Measurements from ENCODE around the gene SACM1L.
A peak's percentile ranks its signal among the peaks of the same experiment; 100 is the strongest.

The SACM1L gene

GRCh38 chr3:45646051-45646585 is 43.1 kb upstream of the SACM1L start:
- TF ChIP-seq EZH2 (IDR thresholded peaks at IDR 0.05) (no peak), POLR2AphosphoS5 (IDR thresholded peaks at IDR 0.05; ENCODE audit: borderline replicate concordance, low read depth, low read length) (no peak), FOXP2 (optimal IDR thresholded peaks at IDR 0.05; ENCODE audit: control extremely low read depth, extremely low read length, insufficient read depth) (no peak)
- no peak overlapping the region for H3K4me3 ChIP-seq
- H3K9ac ChIP-seq (ENCODE audit: insufficient read length), result no peak overlapping the region
- H3K27ac ChIP-seq, result no peak overlapping the region
- no peak for DNase-seq (ENCODE audit: low read depth, low spot score)
- no peaks in the 10 kb centered on the region for H3K9me3 ChIP-seq (ENCODE audit: low read depth, low read length)
- H3K36me3 ChIP-seq (ENCODE audit: insufficient read depth, low read length), result no peaks in the 10 kb centered on the region

- no peak for DNase-seq (ENCODE audit: low read depth, low spot score)
- Histone ChIP-seq H3K4me3 (no peak overlapping the region), H3K36me3 (ENCODE audit: insufficient read depth, low read length) (no peaks in the 10 kb centered on the region), H3K27ac (no peak overlapping the region), H3K9ac (ENCODE audit: insufficient read length) (no peak overlapping the region), H3K9me3 (ENCODE audit: low read depth, low read length) (no peaks in the 10 kb centered on the region)
- no peak for TF ChIP-seq EZH2 (IDR thresholded peaks at IDR 0.05)
- TF ChIP-seq POLR2AphosphoS5 (IDR thresholded peaks at IDR 0.05; ENCODE audit: borderline replicate concordance, low read depth, low read length), result no peak
- TF ChIP-seq FOXP2 (optimal IDR thresholded peaks at IDR 0.05; ENCODE audit: control extremely low read depth, extremely low read length, insufficient read depth), result no peak
These were observed 42.0 kb upstream of the SACM1L start for GRCh38 chr3:45647148-45647619.

GRCh38 chr3:45653205-45653604 is 36.0 kb upstream of the SACM1L start:
- no peak for DNase-seq (ENCODE audit: low read depth, low spot score)
- no peak overlapping the region for H3K9ac ChIP-seq (ENCODE audit: insufficient read length)
- no peaks in the 10 kb centered on the region for H3K9me3 ChIP-seq (ENCODE audit: low read depth, low read length)
- no peaks in the 10 kb centered on the region for H3K36me3 ChIP-seq (ENCODE audit: insufficient read depth, low read length)
- H3K4me3 ChIP-seq, result no peak overlapping the region
- TF ChIP-seq EZH2 (IDR thresholded peaks at IDR 0.05) (no peak), FOXP2 (optimal IDR thresholded peaks at IDR 0.05; ENCODE audit: control extremely low read depth, extremely low read length, insufficient read depth) (no peak), POLR2AphosphoS5 (IDR thresholded peaks at IDR 0.05; ENCODE audit: borderline replicate concordance, low read depth, low read length) (no peak)
- H3K27ac ChIP-seq, result no peak overlapping the region

GRCh38 chr3:45654397-45654944 is 34.7 kb upstream of the SACM1L start:
- Histone ChIP-seq H3K9me3 (ENCODE audit: low read depth, low read length) (no peaks in the 10 kb centered on the region), H3K4me3 (no peak overlapping the region), H3K27ac (no peak overlapping the region), H3K9ac (ENCODE audit: insufficient read length) (no peak overlapping the region), H3K36me3 (ENCODE audit: insufficient read depth, low read length) (no peaks in the 10 kb centered on the region)
- DNase-seq (ENCODE audit: low read depth, low spot score), result no peak
- TF ChIP-seq POLR2AphosphoS5 (IDR thresholded peaks at IDR 0.05; ENCODE audit: borderline replicate concordance, low read depth, low read length), result no peak
- TF ChIP-seq EZH2 (IDR thresholded peaks at IDR 0.05), result no peak
- no peak for TF ChIP-seq FOXP2 (optimal IDR thresholded peaks at IDR 0.05; ENCODE audit: control extremely low read depth, extremely low read length, insufficient read depth)

- Histone ChIP-seq H3K4me3 (no peak overlapping the region), H3K27ac (no peak overlapping the region), H3K36me3 (ENCODE audit: insufficient read depth, low read length) (no peaks in the 10 kb centered on the region), H3K9me3 (ENCODE audit: low read depth, low read length) (no peaks in the 10 kb centered on the region), H3K9ac (ENCODE audit: insufficient read length) (no peak overlapping the region)
- TF ChIP-seq EZH2 (IDR thresholded peaks at IDR 0.05), result no peak
- no peak for TF ChIP-seq FOXP2 (optimal IDR thresholded peaks at IDR 0.05; ENCODE audit: control extremely low read depth, extremely low read length, insufficient read depth)
- no peak for TF ChIP-seq POLR2AphosphoS5 (IDR thresholded peaks at IDR 0.05; ENCODE audit: borderline replicate concordance, low read depth, low read length)
- DNase-seq (ENCODE audit: low read depth, low spot score), result no peak
These were observed 33.3 kb upstream of the SACM1L start for GRCh38 chr3:45655906-45656305.

GRCh38 chr3:45656575-45657363 is 32.4 kb upstream of the SACM1L start:
- H3K4me3 ChIP-seq, result no peak overlapping the region
- H3K9ac ChIP-seq (ENCODE audit: insufficient read length), result no peak overlapping the region
- H3K36me3 ChIP-seq (ENCODE audit: insufficient read depth, low read length), result no peaks in the 10 kb centered on the region
- no peaks in the 10 kb centered on the region for H3K9me3 ChIP-seq (ENCODE audit: low read depth, low read length)
- H3K27ac ChIP-seq, result no peak overlapping the region
- TF ChIP-seq FOXP2 (optimal IDR thresholded peaks at IDR 0.05; ENCODE audit: control extremely low read depth, extremely low read length, insufficient read depth) (no peak), EZH2 (IDR thresholded peaks at IDR 0.05) (no peak), POLR2AphosphoS5 (IDR thresholded peaks at IDR 0.05; ENCODE audit: borderline replicate concordance, low read depth, low read length) (no peak)
- DNase-seq (ENCODE audit: low read depth, low spot score), result peak; percentile 61

- DNase-seq (ENCODE audit: low read depth, low spot score), result no peak
- H3K4me3 ChIP-seq, result no peak overlapping the region
These were observed 31.3 kb upstream of the SACM1L start for GRCh38 chr3:45657853-45658252.

More at GRCh38 chr3:45657853-45658252, 31.3 kb upstream of the SACM1L start:
- no peak for TF ChIP-seq EZH2 (IDR thresholded peaks at IDR 0.05)
- no peak for TF ChIP-seq FOXP2 (optimal IDR thresholded peaks at IDR 0.05; ENCODE audit: control extremely low read depth, extremely low read length, insufficient read depth)
- TF ChIP-seq POLR2AphosphoS5 (IDR thresholded peaks at IDR 0.05; ENCODE audit: borderline replicate concordance, low read depth, low read length), result no peak
- H3K9ac ChIP-seq (ENCODE audit: insufficient read length), result no peak overlapping the region
- H3K9me3 ChIP-seq (ENCODE audit: low read depth, low read length), result no peaks in the 10 kb centered on the region
- H3K36me3 ChIP-seq (ENCODE audit: insufficient read depth, low read length), result no peaks in the 10 kb centered on the region
- no peak overlapping the region for H3K27ac ChIP-seq
